GM18499 (cell line): Measurements from ENCODE around the gene GPR183.

Experiments used
- ATAC-seq: cut with Tn5 transposase; IDR thresholded peaks from one replicate; pipeline ENCODE4 v1.9.1; 2021; ENCODE audit warnings: moderate number of reproducible peaks; ENCODE audit not compliant: insufficient read depth, unreplicated experiment

GPR183 gene

DNA sequence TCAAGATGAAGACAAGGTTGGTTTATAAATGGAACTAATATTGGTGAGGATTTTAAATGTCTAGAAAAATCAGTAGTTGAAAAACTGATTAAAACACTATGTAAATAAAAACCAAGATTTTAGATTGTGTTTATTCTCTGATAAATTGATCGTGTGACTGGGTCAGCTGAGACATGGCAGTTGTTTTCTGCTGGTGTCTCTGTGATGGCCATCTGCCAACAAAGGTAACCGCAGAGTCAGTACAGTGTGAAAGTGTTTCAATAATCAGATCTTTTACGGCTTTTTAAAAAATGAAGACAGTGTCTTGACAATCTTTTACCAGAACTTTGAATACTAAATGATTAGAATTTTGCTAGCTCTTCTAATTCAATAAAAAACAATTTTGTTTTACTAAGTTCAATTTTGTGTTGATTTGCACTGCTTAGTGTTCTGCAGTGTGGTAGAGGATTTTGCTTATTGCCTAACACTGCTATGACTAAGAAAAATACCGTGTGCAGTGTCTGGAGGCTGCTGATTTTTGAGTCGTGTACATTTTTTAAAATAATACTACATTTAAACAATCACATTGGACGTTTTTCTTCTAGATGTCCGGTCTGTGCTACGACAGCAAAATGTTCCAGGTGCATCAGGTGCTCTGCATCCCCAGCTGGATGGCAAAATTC is 32.7 kb upstream of the GPR183 start:
- ATAC-seq, result no peak

- ATAC-seq, result no peak
Measured at GRCh38 chr13:99339230-99339721, 32.1 kb upstream of the GPR183 start.

GRCh38 chr13:99335603-99336002 is 28.4 kb upstream of the GPR183 start:
- no peak for ATAC-seq

DNA sequence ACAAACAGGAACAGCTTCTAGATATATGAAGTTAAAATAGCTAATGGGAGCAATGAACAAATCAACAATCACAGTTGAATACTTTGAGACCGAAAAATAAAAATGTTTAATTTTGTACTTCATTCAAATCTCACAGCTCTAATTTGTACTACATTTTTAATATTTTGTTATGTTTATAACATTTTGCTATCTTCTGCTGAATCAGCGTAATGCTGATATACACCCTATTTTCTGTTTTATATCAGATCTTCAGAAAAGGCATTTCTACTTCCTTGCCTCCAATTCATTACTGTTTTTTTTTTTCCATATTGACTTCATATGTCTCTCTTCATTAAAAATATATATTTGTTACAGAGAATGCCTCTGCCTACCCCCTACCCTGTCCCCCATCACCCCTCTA is 27.9 kb upstream of the GPR183 start:
- no peak for ATAC-seq

- ATAC-seq, result no peak
Measured at GRCh38 chr13:99334221-99334620, 27.0 kb upstream of the GPR183 start.

DNA sequence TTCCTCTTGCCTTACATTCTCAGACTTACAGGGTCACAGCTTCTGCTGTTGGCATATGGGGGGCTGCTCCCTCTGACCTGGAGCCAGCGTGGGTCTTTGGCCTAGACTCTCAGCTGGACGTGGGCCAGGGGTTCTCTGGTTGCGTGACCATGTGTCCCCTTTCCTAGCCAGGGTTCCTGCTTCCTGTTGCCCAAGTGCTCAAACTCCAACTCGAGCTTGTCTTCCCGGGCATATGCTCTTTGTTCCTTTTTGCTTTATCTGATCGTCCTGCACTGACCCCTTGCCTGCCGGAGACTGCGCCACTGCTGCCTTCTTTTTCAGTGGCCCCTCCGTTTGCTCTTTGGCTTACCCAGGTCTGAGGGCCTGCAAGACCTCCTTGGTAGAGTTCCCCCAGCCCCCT is 25.3 kb upstream of the GPR183 start:
- no peak for ATAC-seq

DNA sequence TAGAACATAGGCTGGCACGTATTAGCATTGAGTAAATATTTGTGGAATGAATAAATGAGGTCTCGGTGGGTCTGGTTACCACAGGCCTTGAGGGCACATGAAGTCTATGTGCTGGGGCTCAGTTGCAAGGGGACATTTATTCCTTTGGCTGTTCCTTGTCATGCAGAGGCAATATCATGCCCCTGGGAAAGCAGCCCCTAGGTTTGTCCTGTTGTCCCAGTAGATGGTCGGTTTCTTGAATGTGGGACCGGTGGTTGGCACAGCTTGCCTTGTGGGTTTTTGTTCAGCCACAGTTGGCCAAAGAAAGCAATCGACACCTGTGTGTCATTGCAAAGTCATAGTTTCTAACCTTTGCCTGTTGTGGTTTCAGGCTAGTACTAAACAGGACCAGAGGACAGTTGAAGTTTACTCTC is 24.7 kb upstream of the GPR183 start:
- ATAC-seq, result peak; percentile 69

GRCh38 chr13:99330942-99331341 is 23.7 kb upstream of the GPR183 start:
- ATAC-seq, result no peak

DNA sequence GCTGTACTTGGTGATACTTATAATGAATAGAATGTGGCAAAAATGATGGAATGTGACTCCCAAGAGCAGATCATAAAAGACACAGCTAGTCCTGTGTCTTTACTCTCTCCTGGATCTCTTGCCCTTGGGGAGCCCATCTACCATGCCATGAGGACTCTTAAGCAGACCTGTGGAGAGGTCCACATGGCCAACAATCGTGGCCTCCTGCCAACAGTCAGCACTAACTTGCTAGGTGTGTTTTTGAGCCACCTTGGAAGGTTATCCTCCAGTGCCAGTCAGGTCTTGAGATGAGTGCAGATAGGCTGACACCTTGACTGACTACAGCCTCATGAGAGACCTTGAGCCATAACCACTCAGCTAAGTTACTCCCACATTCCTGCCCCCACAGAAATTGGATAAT is 22.3 kb upstream of the GPR183 start:
- ATAC-seq, result no peak

- no peak for ATAC-seq
Measured at GRCh38 chr13:99327761-99328160, 20.6 kb upstream of the GPR183 start.

GRCh38 chr13:99327126-99327525 is 19.9 kb upstream of the GPR183 start:
- no peak for ATAC-seq

GRCh38 chr13:99326012-99326411 is 18.8 kb upstream of the GPR183 start:
- ATAC-seq, result no peak

GRCh38 chr13:99323488-99323887 is 16.3 kb upstream of the GPR183 start:
- no peak for ATAC-seq

DNA sequence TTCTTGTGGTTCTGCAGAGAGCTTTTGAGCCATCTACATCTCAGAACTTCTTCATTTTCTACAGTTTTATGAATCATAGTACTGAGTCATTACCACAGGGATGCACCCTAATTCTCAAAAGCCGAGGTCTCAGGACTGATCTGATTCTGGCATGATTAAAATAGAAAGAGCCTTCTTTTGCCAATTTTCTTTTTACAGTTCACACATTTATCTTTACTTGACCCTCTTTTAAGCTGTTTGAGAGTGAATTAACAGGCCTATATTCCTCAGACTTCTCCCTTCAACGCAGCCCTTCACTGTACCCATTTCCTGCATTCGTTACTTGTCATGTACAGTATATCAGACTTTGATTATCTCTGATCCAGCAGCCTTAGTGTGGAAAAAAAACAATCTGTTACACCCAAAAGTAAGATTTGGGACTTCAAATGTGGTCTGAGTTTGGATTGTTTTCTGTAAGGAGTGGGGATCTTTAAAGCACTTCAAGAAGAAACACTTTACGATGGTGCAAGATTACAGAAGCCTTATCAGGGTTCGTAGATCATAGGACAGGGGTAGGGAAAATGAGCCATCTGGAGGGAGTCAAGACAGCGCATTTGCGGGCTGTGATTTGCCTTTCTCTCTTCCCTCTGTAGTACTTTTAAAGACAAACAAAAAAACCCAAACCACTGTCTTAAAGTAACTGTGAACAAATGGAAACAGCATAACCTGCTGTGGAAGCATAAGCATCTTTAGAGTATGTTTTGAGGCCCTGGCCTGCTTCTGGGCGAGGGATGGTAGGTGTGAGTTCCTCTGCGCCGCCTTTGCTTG is 15.3 kb upstream of the GPR183 start:
- peak; percentile 93 for ATAC-seq

DNA sequence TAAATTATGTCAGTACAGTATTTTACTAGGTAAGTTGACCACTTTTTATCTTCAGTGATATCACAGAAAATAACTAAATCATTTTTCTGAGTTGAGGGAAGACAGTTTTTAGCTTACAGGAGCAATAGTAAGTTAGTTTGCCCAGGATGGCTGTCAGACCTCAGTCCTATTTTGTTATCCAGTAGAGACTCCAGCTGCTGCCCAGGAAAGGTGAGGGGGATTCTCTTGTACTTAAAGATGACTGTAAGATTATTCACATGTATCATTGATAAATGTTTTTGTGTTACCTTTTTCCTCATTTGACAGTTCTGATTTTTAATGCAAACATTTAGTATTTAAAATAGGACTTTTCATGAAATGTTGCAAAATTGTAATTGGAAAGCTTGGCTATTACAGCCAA is 14.5 kb upstream of the GPR183 start:
- ATAC-seq, result no peak

- ATAC-seq, result no peak
Measured at GRCh38 chr13:99320693-99321481, 13.7 kb upstream of the GPR183 start.

DNA sequence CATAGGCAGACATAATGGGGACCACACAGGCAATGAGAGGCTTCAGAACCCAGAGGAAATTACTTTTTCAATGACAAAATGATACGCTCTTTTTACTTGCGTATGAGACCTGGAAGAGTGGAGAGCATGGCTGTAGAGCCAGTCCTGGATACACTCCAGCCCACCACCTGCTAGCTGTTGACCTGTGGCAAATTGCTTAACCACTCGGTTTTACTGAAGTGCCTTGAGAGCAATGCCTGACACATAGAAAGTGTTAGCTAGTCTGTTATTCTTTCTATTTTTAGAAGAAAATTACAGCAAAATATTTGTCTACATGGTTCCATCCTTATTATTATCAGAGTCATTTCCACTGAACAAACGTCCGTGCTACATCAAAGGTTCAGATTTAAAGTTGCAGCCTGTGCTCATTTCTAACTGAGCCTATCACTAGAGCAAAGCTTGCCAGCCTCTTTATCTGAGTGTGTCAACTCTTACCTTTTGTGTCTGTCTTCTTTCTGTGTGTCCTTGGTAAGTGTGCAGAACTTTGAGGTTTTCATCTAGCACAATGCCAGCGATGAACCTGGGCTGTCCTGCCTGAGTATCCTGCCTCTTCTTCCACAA is 9.6 kb upstream of the GPR183 start:
- ATAC-seq, result no peak

GRCh38 chr13:99316224-99316623 is 9.0 kb upstream of the GPR183 start:
- ATAC-seq, result no peak

- ATAC-seq, result no peak
Measured at GRCh38 chr13:99315186-99315585, 8.0 kb upstream of the GPR183 start.

DNA sequence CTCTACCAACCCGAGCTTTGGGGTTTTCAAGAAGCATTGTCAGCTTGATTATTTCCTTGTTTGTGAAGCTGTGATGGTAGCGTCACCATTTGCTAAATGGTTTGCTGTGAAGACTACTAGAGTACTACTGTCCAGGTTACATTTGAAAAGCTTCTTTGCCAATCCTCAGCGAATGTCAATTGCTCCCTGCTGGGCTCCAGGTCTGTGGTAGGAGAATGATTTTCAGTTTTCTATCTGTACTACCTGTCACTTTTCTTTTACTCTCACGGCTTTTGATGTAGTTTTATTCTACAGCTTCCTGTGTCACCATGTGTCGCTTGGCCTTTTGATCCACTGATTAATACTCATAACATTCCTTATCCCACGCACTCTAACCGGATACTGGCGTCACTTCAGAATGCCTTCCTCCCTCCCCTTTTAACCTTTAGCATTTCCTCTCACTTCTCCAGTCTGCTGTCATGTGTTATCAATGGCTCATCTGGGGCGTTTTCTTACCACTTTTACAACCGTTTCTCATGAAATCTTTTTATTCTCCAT is 7.5 kb upstream of the GPR183 start:
- ATAC-seq, result no peak
